Measurements from ENCODE around the gene HNRNPU. TPM values are rescaled to one million over a fixed set of nuclear protein-coding genes. Genes with fewer than 3 reads are reported as not detected.

HNRNPU gene
- polyA plus RNA-seq, 1 experiment, result 262 TPM

DNA sequence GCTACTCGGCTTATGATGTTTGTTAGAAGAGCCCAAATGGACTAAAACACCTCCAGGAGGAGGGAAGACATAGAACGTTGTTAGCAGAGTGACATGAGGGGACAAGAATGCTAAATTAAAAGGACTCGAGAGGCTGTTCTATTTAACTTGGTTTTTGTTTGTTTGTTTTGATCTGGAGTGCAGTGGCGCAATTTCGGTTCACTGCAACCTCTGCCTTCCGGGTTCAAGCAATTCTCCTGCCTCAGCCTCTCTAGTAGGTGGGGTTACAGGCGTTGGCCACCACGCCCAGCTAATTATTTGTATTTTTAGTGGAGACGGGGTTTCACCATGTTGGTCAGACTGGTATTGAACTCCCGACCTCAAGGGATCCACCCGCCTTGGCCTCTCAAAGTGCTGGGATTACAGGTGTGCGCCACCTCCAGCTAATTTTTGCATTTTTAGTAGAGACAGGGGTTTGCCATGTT, 5.1 kb upstream of the HNRNPU start:
- TF ChIP-seq, protein P1, sequence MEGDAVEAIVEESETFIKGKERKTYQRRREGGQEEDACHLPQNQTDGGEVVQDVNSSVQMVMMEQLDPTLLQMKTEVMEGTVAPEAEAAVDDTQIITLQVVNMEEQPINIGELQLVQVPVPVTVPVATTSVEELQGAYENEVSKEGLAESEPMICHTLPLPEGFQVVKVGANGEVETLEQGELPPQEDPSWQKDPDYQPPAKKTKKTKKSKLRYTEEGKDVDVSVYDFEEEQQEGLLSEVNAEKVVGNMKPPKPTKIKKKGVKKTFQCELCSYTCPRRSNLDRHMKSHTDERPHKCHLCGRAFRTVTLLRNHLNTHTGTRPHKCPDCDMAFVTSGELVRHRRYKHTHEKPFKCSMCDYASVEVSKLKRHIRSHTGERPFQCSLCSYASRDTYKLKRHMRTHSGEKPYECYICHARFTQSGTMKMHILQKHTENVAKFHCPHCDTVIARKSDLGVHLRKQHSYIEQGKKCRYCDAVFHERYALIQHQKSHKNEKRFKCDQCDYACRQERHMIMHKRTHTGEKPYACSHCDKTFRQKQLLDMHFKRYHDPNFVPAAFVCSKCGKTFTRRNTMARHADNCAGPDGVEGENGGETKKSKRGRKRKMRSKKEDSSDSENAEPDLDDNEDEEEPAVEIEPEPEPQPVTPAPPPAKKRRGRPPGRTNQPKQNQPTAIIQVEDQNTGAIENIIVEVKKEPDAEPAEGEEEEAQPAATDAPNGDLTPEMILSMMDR (IDR thresholded peaks at IDR 0.05; ENCODE audit: low read depth, low read length), result no peak
- H3K27me3 ChIP-seq (ENCODE audit: control insufficient read depth, insufficient read depth, low read length), result no peaks in the 10 kb centered on the region
- no peak overlapping the region for H3K27ac ChIP-seq (ENCODE audit: low read depth, low read length)
- H3K9me3 ChIP-seq (ENCODE audit: control insufficient read depth, insufficient read depth, low read length), result no peaks in the 10 kb centered on the region; the same call in 1 of the 2 replicates
- H3K4me3 ChIP-seq (ENCODE audit: low read depth, low read length), result no peak overlapping the region
- CTCF ChIA-PET, result interaction anchor here (1.0 kb wide), 1 partner anchor 173 kb away, joined by 4 read pairs; no protein-coding TSS in a partner anchor
- DNase-seq (ENCODE audit: low read depth, low spot score), result no peak
- POLR2A ChIA-PET, result no interaction called here

DNA sequence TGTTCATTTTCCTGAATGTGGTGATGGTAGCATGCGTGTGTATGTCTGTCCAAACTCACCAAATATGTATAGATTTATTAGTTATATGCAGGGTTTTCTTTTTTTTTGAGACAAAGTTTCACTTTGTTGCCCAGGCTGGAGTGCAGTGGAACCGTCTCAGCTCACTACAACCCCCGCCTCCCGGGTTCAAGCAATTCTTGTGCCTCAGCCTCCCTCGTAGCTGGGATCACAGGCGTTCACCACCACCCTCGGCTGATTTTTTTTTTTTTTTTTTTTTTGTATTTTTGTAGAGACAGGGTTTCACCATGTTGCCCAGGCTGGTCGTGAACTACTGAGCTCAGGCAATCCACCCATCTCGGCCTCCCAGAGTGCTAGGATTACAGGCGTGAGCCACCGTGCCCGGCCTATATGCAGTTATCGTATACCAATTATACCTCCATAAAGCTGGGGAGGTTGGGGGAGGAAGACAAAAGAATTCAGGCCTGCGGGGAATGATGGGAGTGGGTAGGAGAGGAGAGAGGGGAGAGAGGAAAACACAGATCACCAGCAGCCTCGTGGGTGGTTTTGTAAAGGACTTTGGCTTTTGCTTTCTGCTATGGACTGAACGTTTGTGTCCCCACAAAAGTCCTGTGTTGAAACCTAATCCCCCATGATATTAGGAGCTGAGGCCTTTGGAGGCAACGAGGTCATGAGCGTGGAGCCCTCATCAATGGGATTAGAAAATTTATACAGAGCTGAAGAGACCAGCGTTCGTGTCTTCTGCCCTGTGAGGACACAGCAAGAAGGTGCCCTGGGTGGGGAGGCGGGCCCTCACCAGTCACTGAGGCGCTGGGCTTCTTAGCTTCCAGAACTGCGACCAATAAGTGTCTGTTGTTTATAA, 4.4 kb upstream of the HNRNPU start:
- ChIA-PET CTCF (interaction anchor here (0.6 to 1.0 kb wide), 3 partner anchors 134 to 423 kb away, joined by 3 to 4 read pairs (median 3); no protein-coding TSS in a partner anchor), POLR2A (no interaction called here)
- Histone ChIP-seq H3K4me3 (ENCODE audit: low read depth, low read length) (no peak overlapping the region), H3K27ac (ENCODE audit: low read depth, low read length) (no peak overlapping the region), H3K9me3 (ENCODE audit: control insufficient read depth, insufficient read depth, low read length) (no peaks in the 10 kb centered on the region; the same call in 1 of the 2 replicates), H3K27me3 (ENCODE audit: control insufficient read depth, insufficient read depth, low read length) (no peaks in the 10 kb centered on the region)
- no peak for DNase-seq (ENCODE audit: low read depth, low spot score)
- TF ChIP-seq, protein P1 (IDR thresholded peaks at IDR 0.05; ENCODE audit: low read depth, low read length), result no peak

DNA sequence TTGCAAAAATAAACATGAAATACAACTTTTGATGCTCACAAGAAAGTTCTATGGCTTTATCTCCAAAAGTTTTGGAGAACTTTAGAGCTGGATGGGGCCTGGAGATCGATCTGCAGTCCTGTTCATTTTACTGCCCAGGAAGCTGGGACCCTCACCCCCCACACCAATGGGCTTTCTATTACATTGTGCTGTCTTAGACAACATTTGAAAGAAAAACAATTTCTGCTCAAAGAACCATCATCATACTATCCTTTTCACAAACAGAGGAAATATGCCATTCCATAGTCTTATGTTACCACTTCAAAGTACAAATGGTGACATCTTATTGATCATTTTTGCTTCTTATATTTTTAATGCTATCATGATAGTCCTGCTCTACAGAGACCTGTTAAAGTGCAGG, 2.0 kb upstream of the HNRNPU start:
- POLR2A ChIA-PET, result no interaction called here
- H3K27ac ChIP-seq (ENCODE audit: low read depth, low read length), result no peak overlapping the region
- TF ChIP-seq, protein P1 (IDR thresholded peaks at IDR 0.05; ENCODE audit: low read depth, low read length), result no peak

DNA sequence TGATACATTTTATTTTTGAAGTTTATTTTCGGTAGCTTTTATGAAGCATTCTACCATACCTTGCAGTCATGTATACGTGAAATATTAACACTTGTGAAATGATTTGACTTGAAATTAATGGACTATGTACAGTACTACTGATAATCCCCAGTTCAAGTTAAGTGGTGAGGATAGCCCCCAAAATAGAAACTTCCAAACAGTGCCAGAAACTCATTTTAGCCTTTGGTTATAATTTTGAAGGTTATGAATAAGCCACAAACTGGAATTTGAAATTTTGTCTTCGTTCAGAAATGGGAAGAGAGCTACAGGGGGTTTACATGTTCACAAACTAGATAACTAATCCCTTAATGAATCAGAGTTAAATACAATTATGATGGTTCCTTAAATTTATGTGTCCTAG, 1.5 kb upstream of the HNRNPU start:
- ChIA-PET POLR2A (interaction anchor here (4.3 kb wide), 1 partner anchor 104 kb away, joined by 42 read pairs; a partner anchor contains a TSS), CTCF (interaction anchor here (1.2 kb wide), 2 partner anchors 105 to 177 kb away, joined by 3 to 4 read pairs; no protein-coding TSS in a partner anchor)
- Histone ChIP-seq H3K9me3 (ENCODE audit: control insufficient read depth, insufficient read depth, low read length) (no peaks in the 10 kb centered on the region; the same call in 1 of the 2 replicates), H3K4me3 (ENCODE audit: low read depth, low read length) (no peak overlapping the region), H3K27ac (ENCODE audit: low read depth, low read length) (no peak overlapping the region), H3K27me3 (ENCODE audit: control insufficient read depth, insufficient read depth, low read length) (no peaks in the 10 kb centered on the region)
- TF ChIP-seq, protein P1 (IDR thresholded peaks at IDR 0.05; ENCODE audit: low read depth, low read length), result no peak
- no peak for DNase-seq (ENCODE audit: low read depth, low spot score)

More for the DNA sequence above, 2.0 kb upstream of the HNRNPU start:
- Histone ChIP-seq H3K27me3 (ENCODE audit: control insufficient read depth, insufficient read depth, low read length) (no peaks in the 10 kb centered on the region), H3K9me3 (ENCODE audit: control insufficient read depth, insufficient read depth, low read length) (no peaks in the 10 kb centered on the region; the same call in 1 of the 2 replicates), H3K4me3 (ENCODE audit: low read depth, low read length) (no peak overlapping the region)
- no peak for DNase-seq (ENCODE audit: low read depth, low spot score)
- CTCF ChIA-PET, result interaction anchor here (1.2 kb wide), 2 partner anchors 105 to 176 kb away, joined by 3 to 4 read pairs; no protein-coding TSS in a partner anchor

DNA sequence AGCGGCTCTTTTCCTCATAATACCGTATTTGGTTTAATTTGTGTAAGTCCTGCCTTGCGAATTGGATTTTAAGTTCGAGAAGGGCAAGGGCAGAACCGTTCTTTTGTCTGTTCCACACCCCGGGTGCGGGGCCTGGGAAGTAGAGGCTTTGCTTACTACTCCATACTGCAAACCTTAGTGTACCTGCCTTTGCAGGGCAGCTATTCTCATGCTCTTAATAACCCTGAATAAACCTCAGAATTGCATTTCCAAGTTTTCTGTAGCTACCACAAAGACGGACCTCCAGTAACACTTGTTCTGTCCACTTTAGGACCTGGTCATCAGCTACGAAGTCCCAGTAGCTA, 657 bp upstream of the HNRNPU start:
- TF ChIP-seq, protein P1 (IDR thresholded peaks at IDR 0.05; ENCODE audit: low read depth, low read length), result no peak

More for the DNA sequence above, 657 bp upstream of the HNRNPU start:
- peak overlapping the region; percentile 93 for H3K27ac ChIP-seq (ENCODE audit: low read depth, low read length)
- ChIA-PET CTCF (interaction anchor here (7.5 kb wide), 1 partner anchor 178 kb away, joined by 65 read pairs; no protein-coding TSS in a partner anchor), POLR2A (interaction anchor here (1.9 to 4.3 kb wide), 2 partner anchors 30 to 105 kb away, joined by 7 to 42 read pairs; a partner anchor contains a TSS)
- H3K9me3 ChIP-seq (ENCODE audit: control insufficient read depth, insufficient read depth, low read length), result no peaks in the 10 kb centered on the region; the same call in 1 of the 2 replicates
- H3K4me3 ChIP-seq (ENCODE audit: low read depth, low read length), result peak overlapping the region; percentile 58
- no peaks in the 10 kb centered on the region for H3K27me3 ChIP-seq (ENCODE audit: control insufficient read depth, insufficient read depth, low read length)
- DNase-seq (ENCODE audit: low read depth, low spot score), result no peak
